Activated CD4-positive, alpha-beta T cell treated with anti-CD3 and anti-CD28 coated beads, Interleukin-2, Interleukin-6, amounts not matched to agents 100 ng/mL and 50 ng/mL, durations not matched to agents 16 hours and 8 hours (primary cell): Measurements from ENCODE around the gene CCDC170.
A peak's percentile ranks its signal among the peaks of the same experiment; 100 is the strongest.
"Not testable (repeated sequence)": the region's sequence is repeated elsewhere in the genome, so short reads cannot be mapped to it uniquely, and the experiment has no call there.

Experiments used
- DNase-seq: peaks from one replicate; pipeline ENCODE4 v3.0.0-alpha.2; 2020

Gene CCDC170, protein sequence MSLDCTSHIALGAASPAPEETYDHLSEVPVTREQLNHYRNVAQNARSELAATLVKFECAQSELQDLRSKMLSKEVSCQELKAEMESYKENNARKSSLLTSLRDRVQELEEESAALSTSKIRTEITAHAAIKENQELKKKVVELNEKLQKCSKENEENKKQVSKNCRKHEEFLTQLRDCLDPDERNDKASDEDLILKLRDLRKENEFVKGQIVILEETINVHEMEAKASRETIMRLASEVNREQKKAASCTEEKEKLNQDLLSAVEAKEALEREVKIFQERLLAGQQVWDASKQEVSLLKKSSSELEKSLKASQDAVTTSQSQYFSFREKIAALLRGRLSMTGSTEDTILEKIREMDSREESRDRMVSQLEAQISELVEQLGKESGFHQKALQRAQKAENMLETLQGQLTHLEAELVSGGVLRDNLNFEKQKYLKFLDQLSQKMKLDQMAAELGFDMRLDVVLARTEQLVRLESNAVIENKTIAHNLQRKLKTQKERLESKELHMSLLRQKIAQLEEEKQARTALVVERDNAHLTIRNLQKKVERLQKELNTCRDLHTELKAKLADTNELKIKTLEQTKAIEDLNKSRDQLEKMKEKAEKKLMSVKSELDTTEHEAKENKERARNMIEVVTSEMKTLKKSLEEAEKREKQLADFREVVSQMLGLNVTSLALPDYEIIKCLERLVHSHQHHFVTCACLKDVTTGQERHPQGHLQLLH

GRCh38 chr6:151493804-151494234 lies at the start of gene CCDC170:
Gene CCDC170, plus strand, starts transcription at chr6:151494017. Its CDS starts 112 bp downstream, at chr6:151494129.
- peak; percentile 32 for DNase-seq

DNA sequence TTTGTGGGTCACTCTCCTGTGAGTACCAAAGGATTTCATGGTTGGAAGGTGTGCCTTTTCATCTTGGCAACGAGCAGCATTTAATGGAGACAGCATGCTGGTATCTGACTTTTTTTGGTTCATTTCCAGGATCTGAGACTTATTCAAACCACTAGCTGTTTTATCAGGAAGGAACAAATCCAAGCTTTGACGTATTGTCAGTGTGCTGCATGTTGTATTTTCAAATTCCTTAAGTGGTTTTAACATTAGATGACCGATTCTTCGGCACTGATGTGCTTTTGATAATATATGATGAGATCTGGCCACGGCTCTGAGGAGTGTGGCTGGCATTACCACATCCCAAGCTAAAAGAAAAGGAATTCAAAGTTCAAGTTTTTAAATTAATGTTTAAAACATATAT lies 48.3 kb upstream of the CCDC170 start:
- DNase-seq: no peak

DNA sequence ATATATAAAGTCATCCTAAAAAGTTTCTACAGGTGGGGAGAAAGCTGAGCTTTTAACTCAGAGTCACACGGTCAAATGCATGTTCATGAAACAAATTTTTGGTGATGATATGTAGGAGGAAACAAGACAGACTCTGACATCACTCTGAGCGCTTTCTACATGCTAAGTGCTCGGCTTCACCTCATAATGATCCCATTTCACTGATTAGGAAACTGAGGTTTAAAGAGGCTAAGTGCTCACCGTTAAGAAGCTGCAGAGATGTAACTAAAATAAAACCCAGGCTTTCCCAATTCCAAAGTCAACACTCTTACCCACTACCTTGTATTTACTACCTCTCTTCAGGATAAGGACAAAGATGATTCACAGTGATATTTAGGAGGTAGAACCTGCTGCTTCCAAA lies 46.6 kb upstream of the CCDC170 start:
- no peak for DNase-seq

DNA sequence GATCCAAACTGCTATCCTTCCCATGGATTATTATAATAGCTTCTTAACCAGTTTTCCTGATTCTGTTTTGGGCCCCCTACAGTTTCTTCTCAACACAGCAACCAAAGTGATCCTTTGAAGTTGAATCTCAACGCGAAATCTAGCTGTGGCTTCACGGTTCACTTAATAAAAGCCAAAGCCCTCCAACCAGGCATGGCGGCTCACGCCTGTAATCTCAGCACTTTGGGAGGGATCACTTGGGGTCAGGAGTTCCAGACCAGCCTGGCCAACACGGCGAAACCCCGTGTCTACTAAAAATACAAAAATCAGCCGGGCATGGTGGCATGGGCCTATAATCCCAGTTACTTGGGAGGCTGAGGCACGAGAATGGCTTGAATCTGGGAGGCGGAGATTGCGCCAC lies 45.2 kb upstream of the CCDC170 start:
- DNase-seq: no peak

DNA sequence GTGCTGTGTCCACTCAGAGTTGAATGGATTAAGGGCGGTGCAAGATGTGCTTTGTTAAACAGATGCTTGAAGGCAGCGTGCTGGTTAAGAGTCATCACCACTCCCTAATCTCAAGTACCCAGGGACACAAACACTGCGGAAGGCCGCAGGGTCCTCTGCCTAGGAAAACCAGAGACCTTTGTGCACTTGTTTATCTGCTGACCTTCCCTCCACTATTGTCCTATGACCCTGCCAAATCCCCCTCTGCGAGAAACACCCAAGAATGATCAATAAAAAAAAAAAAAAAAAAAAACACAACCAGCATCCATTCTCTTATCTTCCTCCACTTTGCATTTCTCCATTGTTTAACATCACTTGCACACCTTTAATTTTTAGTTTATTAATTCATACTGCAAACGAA lies 42.9 kb upstream of the CCDC170 start:
- not testable (repeated sequence) for DNase-seq

- DNase-seq: no peak
Measured at GRCh38 chr6:151451417-151451949, 42.3 kb upstream of the CCDC170 start.

GRCh38 chr6:151451950-151452749 lies 41.7 kb upstream of the CCDC170 start, which contains the start of gene RMND1:
Gene RMND1, minus strand, starts transcription at chr6:151452126. Its CDS starts 6,315 bp downstream, at chr6:151445811.
- DNase-seq: peak; percentile 100

- peak; percentile 7 for DNase-seq
Measured at GRCh38 chr6:151452750-151453427, 40.9 kb upstream of the CCDC170 start.

DNA sequence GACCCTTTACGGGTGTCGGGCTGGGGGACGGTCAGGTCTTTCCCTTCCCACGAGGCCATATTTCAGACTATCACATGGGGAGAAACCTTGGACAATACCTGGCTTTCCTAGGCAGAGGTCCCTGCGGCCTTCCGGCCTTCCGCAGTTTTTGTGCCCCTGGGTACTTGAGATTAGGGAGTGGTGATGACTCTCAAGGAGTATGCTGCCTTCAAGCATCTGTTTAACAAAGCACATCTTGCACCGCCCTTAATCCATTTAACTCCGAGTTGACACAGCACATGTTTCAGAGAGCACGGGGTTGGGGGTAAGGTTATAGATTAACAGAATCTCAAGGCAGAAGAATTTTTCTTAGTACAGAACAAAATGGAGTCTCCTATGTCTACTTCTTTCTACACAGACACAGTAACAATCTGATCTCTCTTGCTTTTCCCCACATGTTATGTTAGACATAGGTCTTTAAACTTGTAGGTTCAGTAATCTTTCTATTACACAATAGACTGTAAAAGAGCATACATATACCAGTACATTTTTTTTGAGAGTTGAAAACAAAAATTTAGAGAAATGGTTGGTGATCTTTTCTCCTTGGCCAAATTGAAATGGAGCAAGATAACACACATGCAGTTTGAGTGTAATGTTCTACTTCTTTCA lies 37.9 kb upstream of the CCDC170 start:
- DNase-seq: not testable (repeated sequence)

- DNase-seq: no peak
Measured at GRCh38 chr6:151461673-151462072, 32.1 kb upstream of the CCDC170 start.

- DNase-seq: no peak
Measured at GRCh38 chr6:151464702-151465101, 29.1 kb upstream of the CCDC170 start.

DNA sequence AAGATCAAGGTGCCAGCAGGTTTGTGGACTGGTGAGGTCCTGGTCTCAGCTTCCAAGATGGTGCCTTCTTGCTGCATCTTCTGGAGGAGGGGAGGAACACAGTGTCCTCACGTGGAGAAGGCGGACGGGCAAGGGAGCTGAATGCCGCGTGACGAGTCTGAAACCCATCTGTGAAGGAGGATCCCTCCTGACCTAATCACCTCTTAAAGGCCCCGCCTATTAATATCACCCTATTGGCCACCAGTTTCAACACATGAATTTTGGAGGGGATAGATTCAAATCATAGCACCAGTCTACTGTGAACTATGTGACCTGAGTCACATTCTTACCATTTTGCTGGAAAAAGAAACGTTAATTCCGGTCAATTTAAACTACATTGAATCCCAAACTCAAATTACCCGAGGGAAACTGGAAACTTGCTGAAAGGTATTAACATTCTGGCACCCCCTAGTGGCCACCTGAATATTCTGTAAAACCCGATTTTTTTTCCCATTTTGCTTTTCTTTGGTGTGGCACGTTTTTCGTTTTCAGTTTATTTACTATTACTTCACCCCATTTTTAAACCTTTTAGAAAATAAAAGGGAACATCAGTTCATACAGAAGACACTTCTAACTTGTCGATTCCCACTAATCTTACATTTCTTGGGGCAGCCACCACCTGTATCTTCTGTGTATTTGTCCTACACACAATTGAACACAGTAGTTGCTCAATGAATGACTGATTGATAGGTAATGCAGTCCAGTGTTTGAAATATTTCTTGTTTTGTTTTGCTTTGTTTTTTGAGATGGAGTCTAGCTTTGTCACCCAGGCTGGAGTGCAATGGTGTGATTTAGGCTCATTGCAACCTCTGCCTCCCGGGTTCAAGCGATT lies 17.9 kb upstream of the CCDC170 start:
- DNase-seq: peak; percentile 55

- DNase-seq: no peak
Measured at GRCh38 chr6:151477726-151478125, 16.1 kb upstream of the CCDC170 start.

DNA sequence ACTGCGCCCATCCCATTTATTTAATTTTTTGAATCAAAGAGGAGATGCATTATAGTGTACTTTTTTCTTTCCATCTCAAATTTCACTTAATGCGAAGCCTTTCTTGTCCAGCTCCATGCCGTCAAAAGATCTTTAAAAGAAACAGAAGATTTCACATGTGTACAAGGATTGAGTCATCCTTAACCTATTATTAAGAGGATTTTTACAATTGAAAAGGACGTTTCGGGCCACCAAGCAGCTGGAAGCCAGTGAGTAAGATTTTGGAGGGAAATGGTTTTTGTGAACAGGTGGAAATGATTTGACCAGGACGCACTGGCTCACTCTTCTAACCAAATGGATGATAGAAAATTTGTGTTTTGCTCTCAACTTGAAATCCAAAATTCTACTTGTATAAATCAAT lies 15.1 kb upstream of the CCDC170 start:
- DNase-seq: no peak

DNA sequence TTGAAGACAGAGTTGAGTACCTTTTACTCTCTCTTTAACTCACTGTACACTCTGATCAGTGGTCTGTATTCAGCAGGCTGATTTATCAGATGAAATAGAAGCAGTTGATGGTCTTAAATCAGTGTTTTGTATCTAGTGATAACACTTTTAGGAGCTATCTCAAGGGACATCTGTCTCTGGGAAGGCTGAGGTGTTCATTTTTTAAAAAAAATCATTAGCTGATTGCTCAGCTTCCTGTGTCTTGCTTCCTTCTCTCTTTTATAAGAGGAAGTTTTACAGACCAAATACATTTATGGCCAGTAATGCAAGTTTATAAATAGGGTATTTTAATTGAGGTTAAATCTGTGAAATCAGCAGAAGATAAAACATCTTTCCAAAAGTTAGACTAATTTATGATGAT lies 12.0 kb upstream of the CCDC170 start:
- no peak for DNase-seq

DNA sequence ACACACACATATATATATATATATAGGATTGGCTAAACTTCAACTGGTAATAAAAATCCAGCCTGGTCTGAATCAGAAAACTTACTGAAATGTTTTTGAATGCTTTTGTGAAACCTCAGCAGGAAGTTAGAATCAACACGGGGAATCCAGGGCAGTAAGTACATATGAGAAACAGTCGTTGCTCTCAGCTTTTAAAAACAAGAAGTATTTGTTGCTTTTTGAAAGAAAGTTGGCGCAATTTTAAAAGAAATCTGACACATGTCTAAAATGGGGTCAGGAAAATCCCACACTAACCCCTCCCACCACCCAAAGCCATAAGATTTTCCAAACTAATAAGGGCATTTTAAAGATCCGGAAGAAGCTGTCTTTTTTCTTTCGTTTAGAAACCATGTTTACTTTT lies 11.5 kb upstream of the CCDC170 start:
- DNase-seq: peak; percentile 35

DNA sequence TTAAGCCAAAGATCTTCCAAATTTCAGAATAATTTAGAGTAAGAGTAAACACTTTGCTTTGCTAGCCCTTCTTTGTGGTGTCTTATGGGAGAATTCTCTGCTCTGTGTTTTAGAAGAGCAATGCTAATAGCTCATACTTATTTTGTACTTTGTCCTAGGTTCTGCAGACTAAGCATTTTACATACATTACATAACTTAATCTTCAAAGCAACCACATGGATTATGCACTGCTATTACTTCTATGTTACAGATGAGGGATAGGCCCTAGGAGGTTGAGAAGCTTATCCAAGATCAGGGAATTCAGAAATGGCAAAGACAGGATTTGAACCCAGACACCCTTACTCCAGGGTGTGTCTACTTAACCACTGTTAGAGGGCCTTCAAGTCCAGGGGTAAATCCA lies 9.8 kb upstream of the CCDC170 start:
- no peak for DNase-seq

- no peak for DNase-seq
Measured at GRCh38 chr6:151488226-151488625, 5.6 kb upstream of the CCDC170 start.

DNA sequence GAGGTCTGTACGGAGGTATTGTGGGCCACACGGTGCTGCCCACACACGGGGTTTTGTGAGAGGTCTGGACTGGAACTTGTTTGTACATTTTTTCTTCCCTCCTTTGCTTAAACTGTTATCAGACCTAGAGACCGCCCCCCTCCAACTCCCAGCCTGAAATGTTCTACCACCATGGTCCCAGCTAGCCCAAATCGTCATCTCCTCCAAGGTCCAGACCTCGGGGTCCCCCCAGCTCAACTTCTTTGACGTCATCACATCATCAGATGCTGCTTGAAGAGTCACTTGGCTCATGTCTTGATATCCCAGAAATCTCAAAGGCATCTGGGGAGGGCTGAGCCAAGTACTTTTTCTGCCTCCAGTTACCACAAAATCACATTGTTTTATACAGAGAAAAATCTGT lies 2.8 kb upstream of the CCDC170 start:
- no peak for DNase-seq

DNA sequence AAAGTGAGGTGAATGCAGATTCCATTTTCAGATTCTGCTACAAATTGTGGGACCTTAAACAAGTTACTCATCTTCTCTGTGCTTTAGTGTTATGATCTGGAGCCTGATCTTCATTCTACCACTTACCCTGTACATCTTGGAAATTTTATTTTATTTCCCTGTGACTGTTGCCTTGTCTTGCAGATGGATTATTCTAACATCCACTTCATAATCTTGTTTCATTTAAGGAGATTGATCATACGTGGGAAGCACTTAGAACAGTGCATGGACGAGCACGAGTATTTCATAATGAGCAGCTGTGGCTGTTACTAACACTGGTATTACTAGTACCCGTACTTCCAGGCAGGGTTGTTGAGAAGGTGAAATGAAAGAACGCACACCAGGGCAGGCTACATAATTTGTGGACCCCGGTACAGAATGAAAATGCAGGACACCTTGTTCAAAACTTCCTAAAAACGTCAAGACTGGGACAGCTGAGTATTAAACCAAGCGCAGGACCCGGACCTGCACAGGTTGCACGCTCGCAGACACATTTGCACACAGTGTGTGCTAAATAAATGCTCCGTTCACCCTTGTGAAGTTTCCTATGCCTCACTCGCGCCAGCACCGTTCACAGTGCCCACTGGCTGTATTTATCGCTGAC lies 535 bp upstream of the CCDC170 start:
- no peak for DNase-seq
